NCI-H2107 (cell line): Measurements from ENCODE around the gene RABGGTA.

Source experiments
- DNase-seq: peaks from one replicate; lab custom pipeline; 2025; lab: John Stamatoyannopoulos, UW

Gene RABGGTA, protein sequence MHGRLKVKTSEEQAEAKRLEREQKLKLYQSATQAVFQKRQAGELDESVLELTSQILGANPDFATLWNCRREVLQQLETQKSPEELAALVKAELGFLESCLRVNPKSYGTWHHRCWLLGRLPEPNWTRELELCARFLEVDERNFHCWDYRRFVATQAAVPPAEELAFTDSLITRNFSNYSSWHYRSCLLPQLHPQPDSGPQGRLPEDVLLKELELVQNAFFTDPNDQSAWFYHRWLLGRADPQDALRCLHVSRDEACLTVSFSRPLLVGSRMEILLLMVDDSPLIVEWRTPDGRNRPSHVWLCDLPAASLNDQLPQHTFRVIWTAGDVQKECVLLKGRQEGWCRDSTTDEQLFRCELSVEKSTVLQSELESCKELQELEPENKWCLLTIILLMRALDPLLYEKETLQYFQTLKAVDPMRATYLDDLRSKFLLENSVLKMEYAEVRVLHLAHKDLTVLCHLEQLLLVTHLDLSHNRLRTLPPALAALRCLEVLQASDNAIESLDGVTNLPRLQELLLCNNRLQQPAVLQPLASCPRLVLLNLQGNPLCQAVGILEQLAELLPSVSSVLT

DNA sequence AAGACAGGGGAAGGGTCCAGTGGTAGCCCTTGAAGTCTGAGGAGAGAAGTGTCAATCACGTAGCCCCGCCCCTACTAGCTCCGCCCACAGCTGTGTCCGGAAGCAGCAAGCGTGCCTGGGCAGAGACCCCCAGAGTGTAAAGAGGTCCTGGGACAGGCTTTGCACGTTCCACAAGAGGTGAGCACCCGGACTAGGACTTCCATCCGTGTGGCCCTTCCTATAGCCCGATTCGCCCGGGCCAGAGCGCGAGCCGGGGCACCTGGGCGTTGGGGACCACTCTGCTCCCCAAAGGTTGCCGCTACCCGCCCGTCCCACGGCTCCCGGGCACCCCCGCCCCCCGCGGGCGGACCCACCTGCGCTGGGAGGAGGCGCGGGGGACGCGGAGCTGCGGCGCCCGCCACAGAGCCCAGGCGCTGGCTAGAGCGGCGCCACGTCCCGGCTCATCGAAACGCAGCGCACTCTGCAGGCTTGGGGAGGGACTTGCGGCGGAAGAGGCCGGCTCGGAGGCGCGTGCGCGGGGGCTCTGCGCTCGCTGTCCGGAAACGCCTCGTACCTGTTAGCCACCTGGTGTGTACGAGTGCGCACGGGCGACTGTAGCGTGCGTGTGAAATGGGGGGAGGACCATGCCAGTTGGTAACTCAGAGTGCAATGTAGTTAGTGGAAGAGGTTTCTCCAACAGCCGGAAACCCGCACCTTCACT lies at the start of gene RABGGTA:
Gene RABGGTA (minus strand): TSS at position 464 of the 700 bp plus-strand sequence. CDS start 482 bp downstream, outside the sequence.
- peak; percentile 90 for DNase-seq

DNA sequence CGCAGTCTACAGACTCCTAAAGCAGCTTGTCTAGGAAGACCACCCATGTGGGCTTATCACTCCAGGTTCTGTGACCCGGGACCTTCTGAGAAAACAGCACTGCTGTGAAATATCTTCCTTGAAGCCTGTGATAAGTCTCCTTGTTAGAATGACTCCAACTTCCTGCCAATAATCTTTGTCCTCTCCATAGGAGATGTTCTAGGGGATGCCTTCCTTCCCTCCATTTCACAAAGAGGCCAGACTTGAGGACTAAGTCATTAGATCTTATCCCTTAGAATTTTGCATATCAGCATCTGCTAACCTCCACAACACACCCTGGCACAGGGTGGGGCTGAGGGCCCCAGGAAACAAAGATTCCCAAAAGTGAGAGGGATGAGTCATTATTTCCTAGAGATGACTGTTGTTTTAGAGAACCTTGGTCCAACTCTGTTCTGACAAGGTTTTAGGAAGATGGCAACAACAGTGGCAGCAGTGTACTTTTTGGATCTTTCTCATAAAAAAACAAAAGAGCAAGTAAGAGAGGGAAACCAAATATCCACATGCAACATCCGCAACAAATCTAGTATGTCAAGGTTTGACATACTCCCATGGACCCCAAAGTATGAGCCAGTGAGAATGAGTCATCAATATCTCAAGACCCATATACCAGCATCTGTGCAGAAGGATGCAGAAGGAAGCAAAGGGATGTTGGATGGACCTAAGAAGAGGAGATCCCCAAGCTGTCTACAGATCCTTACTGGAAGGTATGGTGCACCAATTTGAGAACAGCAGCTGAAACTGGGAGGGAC lies 45.9 kb upstream of the RABGGTA start:
- no peak for DNase-seq

DNA sequence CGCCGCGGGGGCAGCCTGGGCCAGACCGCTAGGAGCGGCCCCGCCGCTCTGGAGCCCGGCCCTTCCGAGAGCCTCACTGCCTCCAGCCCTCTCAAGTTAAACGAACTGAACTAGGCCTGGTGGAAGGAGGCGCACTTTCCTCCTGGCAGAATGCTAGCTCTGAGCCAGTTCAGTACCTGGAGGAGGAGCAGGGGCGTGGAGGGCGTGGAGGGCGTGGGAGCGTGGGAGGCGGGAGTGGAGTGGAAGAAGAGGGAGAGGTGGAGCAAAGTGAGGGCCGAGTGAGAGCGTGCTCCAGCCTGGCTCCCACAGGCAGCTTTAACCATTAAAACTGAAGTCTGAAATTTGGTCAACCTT lies 45.2 kb upstream of the RABGGTA start:
- no peak for DNase-seq

DNA sequence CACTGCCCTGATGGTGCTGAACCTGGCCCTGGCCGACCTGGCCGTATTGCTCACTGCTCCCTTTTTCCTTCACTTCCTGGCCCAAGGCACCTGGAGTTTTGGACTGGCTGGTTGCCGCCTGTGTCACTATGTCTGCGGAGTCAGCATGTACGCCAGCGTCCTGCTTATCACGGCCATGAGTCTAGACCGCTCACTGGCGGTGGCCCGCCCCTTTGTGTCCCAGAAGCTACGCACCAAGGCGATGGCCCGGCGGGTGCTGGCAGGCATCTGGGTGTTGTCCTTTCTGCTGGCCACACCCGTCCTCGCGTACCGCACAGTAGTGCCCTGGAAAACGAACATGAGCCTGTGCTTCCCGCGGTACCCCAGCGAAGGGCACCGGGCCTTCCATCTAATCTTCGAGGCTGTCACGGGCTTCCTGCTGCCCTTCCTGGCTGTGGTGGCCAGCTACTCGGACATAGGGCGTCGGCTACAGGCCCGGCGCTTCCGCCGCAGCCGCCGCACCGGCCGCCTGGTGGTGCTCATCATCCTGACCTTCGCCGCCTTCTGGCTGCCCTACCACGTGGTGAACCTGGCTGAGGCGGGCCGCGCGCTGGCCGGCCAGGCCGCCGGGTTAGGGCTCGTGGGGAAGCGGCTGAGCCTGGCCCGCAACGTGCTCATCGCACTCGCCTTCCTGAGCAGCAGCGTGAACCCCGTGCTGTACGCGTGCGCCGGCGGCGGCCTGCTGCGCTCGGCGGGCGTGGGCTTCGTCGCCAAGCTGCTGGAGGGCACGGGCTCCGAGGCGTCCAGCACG lies 44.6 kb upstream of the RABGGTA start:
- DNase-seq: no peak

DNA sequence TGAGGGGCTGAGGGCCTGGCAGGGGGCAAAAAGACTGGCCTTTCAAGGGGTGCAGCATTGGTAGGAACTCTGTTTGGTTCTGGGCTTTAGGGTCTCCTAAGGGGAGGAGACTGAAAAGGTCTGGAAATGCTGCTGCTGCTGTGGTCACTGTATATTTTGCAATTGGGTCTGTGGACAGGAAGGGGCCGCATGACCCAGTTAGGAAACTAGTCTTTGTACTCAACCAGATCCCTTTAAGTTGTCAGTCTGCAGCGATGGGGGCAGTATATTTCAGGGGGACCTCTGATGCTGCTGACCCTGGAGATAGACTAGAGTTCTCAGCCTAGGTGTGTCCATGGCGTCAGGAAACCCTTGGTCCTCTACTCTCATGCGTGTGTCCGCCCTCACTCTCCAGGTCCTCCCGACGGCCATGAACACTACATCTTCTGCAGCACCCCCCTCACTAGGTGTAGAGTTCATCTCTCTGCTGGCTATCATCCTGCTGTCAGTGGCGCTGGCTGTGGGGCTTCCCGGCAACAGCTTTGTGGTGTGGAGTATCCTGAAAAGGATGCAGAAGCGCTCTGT lies 43.9 kb upstream of the RABGGTA start:
- DNase-seq: no peak

DNA sequence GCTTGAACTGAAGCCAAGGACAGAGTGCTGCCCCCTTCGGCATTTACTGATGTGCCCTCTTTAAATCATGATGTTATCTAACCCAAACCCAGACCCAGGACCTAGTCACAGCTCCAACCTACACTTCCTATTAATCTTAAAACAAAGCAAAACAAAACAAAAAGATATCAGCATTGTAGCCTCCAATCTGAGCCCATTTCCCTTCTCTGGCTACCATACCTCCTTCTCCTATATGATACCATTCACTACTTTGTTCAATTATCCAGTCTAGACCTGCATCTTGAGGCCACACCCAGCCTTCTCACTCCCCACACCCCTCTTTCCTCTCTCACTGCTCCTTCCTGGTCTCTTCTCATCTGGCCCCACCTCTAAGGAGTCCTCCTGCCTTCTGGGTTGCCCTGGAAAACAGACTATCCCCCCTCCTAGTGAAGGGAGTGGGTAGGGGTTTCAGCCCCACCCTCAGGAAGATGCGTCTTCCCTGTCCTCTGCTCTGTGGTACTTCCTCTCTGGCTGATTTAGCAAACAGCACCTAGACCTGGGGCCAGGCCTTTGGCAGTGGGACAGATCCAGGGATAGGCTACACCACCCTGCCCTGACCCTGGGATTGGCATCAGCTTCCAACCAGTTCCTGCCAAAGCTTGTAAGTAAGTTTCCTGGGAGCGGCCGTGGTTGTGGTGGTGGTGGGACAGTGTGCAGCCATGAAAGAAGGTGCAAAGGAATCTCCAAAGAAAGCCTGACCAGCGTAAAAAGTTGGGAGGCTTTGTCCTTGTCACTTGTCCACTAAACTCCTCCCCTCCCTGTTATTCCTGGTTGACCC lies 43.2 kb upstream of the RABGGTA start:
- DNase-seq: no peak

DNA sequence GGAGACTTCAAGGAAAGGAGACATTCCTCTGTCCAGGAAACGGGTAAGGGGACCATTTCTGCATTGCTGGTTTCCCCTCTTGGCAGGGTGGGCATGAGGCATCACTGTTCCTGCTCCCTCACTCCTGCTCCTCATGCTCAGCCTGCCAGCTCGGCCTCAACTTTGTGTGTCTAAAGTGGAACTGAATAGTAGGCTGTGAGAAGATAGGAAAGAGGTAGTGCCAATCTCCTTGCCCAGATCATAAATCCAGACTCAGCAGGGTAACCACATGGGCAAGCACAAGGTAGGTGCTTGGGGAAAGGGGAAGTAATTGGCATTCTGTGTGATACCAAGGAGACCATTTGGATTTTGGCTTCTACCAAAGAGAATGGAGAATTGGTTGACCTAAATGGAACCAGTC lies 42.5 kb upstream of the RABGGTA start:
- no peak for DNase-seq

DNA sequence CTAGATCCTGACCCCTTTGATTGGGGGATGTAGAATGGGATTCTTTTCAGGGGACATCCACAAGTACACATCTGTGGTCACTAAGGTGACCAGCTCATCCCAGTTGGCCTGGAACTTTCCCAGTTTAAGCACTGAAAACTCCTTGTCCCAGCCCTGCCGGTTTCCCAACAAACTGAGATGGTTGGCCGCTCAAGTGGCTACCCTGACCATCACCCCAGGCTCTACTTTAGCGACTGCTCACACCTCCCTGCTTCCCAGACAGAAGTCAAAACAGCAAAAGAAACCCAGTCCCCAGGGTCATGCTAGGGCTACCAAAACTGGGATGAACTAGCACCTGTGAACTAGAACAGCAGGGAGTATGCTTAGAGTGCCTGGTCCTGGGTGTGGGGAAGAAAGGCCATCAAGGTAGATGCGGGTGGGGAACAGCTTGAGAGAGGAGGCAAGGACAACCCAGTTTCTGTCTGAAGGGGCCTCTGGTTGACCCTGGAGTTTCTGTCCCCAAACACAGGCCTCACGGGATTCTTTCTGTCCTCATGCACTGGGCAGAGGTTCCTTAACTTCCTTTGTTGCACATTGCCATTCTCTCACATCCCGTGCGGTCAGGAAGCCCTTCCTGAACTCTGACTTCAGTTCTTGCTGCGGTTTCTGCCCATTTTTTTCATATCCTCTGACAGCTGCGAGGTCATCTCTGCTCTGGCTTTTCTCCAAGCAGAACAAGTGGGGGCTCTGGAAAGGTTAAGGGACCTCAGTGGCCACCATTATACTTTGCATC lies 41.5 kb upstream of the RABGGTA start:
- DNase-seq: no peak

DNA sequence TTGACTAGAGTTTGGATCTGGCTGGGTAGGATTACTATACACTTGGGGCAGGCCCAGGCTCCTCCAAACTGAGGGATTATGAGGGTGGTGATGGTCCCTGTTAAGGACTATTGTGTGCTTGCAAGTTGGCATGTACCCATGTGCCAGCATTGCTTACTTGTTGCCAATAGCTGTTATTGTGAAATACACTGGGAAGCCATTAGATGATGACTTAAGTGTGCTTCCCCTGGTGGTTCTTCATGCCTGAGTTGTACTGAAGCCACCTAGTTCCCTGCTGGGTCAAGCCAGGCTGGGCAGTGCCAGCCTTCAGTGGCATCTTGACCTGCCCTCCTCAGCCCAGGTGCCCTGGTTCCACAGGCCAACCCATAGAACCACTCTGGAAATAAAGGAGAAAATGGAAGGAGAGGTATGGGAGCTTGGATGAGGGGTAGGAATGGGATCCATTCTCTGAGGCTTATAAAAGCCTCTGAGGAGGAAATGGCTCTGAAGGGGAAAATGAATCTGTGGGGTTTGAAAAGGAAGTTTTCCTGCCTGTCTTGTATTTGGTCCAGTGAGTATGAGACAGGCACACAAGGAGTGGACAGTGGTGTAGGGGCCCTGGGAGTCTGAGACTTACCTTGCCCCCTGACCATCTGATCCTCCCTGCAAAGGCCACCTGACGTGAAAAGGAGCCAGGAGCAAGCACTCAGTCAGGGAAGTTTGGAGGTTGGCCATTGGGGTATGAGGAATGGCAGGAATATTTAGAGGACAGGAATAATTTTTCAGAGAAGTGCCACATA lies 40.6 kb upstream of the RABGGTA start:
- no peak for DNase-seq

DNA sequence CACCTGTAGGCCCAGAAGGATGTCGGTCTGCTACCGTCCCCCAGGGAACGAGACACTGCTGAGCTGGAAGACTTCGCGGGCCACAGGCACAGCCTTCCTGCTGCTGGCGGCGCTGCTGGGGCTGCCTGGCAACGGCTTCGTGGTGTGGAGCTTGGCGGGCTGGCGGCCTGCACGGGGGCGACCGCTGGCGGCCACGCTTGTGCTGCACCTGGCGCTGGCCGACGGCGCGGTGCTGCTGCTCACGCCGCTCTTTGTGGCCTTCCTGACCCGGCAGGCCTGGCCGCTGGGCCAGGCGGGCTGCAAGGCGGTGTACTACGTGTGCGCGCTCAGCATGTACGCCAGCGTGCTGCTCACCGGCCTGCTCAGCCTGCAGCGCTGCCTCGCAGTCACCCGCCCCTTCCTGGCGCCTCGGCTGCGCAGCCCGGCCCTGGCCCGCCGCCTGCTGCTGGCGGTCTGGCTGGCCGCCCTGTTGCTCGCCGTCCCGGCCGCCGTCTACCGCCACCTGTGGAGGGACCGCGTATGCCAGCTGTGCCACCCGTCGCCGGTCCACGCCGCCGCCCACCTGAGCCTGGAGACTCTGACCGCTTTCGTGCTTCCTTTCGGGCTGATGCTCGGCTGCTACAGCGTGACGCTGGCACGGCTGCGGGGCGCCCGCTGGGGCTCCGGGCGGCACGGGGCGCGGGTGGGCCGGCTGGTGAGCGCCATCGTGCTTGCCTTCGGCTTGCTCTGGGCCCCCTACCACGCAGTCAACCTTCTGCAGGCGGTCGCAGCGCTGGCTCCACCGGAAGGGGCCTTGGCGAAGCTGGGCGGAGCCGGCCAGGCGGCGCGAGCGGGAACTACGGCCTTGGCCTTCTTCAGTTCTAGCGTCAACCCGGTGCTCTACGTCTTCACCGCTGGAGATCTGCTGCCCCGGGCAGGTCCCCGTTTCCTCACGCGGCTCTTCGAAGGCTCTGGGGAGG lies 39.5 kb upstream of the RABGGTA start, which contains the start of gene LTB4R:
Gene LTB4R (plus strand): TSS at position 857 of the 959 bp plus-strand sequence. CDS start 4,150 bp downstream, outside the sequence.
- DNase-seq: peak; percentile 72

DNA sequence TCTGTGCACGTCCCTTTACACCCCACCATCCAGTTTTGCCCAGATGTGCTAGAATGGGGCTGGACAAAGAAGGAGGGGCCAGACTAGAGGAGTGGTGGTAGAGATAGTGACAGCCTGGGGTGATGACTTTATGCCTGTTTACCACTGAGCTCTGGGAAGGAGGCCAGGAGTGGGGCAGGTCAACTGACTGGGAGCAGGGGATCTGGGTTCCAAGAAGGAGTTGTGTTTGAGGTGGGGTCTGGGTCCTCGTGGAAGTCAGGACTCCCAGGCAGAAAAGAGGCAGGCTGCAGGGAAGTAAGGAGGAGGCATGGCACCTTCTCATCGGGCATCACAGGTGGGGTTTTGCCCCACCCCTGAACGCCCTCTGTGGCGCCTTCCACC lies 38.9 kb upstream of the RABGGTA start:
- DNase-seq: no peak

DNA sequence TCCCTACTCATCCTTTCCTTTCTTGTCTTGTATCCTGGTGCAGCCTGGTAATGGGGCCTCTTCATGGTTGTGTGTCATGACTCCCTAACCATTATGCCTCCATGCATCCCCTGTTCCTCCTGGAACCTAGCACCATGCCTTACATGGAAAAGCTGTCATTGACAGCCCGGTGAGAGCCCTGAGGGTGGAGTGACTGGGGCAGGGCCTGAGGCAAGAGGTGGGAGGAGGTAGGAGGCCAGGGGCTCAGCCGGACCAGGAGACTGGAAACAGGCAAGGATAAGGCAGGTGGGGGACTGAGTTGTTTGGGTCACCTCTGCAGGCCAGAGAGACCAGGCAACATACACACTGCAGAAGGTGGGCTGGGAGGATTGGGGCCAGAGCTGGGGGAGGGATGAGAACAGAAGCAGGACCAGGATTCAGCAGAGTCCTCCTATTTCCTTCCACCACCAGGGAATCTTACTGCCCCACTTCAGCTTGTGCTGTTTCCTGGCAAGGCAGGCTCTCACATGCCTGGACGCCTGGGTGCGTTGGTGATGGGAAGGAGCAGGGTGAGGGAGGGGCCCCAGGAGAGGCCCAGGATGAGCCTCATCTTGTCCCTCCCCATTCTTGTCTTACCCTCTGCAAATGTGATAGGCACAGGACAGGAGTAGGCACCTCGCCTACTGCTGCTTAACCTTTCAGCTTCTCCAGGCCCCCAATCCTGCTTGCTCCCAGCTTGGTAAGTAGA lies 38.3 kb upstream of the RABGGTA start, which contains the start of gene LTB4R2:
Gene LTB4R2 (plus strand): TSS at position 603 of the 727 bp plus-strand sequence. CDS start 525 bp downstream, outside the sequence.
- no peak for DNase-seq

DNA sequence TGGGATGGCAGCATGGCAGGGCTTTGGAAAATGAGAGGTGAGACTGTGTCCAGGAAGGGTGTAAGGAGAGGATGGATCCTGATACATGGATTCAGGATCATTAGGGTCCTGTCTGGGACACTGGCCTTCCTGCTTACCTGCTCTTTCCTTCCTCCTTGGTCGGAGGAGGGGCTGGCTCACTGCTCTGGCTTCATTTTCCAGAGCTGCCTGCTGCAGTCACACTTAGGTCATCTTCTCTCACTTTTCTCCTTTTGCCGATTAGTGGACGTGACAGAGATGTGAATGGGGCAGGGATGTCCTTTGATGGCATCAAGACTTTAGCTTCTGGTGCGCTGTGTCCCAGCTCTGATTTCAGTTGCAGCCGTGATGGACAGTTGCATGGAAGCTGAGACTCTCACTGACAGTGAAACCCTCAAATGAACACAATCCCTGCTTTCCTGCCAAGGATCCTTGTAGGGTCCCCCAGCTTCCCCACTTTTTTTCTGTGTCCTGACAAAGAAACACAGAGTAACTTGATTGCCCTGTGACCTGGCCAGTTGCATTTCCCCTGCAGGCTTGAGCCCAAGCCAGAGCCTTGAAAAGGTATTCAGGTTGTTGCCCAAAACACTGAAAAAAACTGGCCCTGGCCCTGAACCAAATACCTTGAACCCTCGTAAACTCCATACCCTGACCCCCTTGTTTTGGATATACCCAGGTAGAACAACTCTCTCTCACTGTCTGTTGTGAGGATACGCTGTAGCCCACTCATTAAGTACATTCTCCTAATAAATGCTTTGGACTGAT lies 37.1 kb upstream of the RABGGTA start:
- no peak for DNase-seq

DNA sequence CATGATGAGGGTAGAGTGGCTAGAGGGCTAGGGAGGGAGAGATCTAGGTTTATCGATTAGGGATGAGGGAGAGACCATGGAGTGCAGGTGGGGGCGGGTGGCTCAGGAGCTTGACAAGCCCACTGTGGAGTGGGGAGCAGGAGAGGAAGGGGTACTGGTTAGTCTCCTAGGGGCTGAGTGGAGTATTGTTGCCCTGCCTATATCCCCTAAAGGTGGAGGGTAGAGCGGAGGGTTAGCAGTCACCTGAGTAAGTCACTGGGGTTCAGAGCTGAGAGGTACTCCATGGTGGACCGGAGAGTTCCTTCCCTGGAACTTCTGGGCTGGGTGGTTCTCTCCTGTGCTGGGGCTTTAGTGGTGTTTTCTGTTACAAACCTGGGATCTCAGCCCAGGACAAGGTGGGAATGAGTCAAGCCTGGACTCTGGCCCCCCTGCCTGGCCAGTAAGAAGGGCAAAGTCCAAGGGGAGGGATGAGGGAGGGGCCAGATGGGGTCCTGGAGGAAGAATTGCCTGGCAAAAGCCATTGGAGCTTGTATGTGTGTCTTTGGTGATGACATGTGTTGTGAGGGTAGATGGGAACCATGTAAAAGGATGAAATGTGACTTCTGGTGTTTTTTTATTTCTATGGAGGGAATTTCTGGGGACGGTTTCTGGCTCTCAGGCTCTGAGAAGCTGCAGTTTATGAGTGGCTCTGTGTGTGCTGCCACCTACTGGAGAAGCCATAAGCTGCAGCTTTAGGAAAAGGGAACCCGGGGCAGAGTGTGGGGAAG lies 36.4 kb upstream of the RABGGTA start, which contains the start of gene CIDEB:
Gene CIDEB (minus strand): TSS at position 403 of the 767 bp plus-strand sequence. CDS start 119 bp downstream, at position 284.
- no peak for DNase-seq

DNA sequence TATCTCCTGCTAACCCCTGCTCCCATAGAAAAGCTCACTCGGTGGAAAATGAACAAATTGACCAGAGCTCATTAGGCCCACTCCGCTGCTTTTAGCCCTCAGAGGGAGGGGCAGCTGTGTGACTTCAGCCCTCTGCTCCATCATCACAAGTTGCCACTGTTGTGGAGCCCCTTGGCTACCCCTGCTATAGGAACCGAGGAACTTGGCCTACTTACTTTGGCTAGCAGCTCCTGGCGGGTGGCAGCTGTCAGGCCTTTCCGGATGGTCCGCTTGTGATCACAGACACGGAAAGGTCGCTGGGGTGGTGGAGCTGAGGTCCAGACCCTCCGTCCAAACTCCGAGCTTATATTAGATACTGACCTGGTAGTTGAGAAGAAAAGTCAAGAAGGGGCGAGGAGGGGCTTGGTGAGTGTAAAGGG lies 35.8 kb upstream of the RABGGTA start:
- DNase-seq: no peak
